PC-3 (cell line): ENCODE measurements around the gene KCP. TPM values are rescaled to one million over a fixed set of nuclear protein-coding genes. Genes with fewer than 3 reads are reported as not detected.

Source experiments
- ATAC-seq: fragments of 200-7000 bp; cut with Tn5 transposase; 2 replicates; pipeline ENCODE4 v1.9.1; 2020; ENCODE audit warnings: mild to moderate bottlenecking, moderate library complexity
- BruUV-seq: library from RNA; stranded (reverse); fragments of 400-500 nt; replicated peaks from 2 replicates; lab custom pipeline; 2021; lab: Mats Ljungman, UMichigan
- CTCF ChIA-PET: fragments of 300-600 bp; sonication (Branson Sonifier 250); formaldehyde crosslinking; loops from one replicate; lab custom pipeline; 2022; ENCODE audit warnings: antibody characterized with exemption; lab: Charles Lee
- POLR2A ChIA-PET: fragments of 300-600 bp; sonication (Branson Sonifier 250); formaldehyde crosslinking; loops from one replicate; lab custom pipeline; 2022; ENCODE audit warnings: antibody characterized with exemption; ENCODE audit not compliant: unreplicated experiment; lab: Charles Lee
- DNase-seq: peaks from one replicate; pipeline ENCODE4 v3.0.0-alpha.2; 2015
- H2AFZ ChIP-seq: fragments of 300-600 bp; sonication (generic); 2 replicates; pipeline ENCODE4 v1.6.0; 2016; ENCODE audit warnings: antibody characterized with exemption, low read length
- H3F3A ChIP-seq: fragments of 300-600 bp; sonication (generic); one replicate; pipeline ENCODE4 v1.6.0; 2017; ENCODE audit warnings: antibody characterized with exemption, low read length, control low read depth, mild to moderate bottlenecking; ENCODE audit not compliant: unreplicated experiment
- H3K27ac ChIP-seq: fragments of 300-600 bp; sonication (generic); 2 replicates; pipeline ENCODE4 v1.5.1; 2016; ENCODE audit warnings: mild to moderate bottlenecking, low read length
- H3K27me3 ChIP-seq: fragments of 300-600 bp; sonication (generic); 2 replicates; pipeline ENCODE4 v1.6.1; 2016; ENCODE audit warnings: low read length, mixed read lengths
- H3K36me3 ChIP-seq: fragments of 300-600 bp; sonication (generic); 2 replicates; pipeline ENCODE4 v1.6.1; 2016; ENCODE audit warnings: low read depth, mixed run types, low read length, mixed read lengths
- H3K4me1 ChIP-seq: fragments of 300-600 bp; sonication (generic); 2 replicates; pipeline ENCODE4 v1.5.1; 2016; ENCODE audit warnings: low read length; ENCODE audit not compliant: insufficient read depth
- H3K4me2 ChIP-seq: fragments of 300-600 bp; sonication (generic); 2 replicates; pipeline ENCODE4 v1.6.0; 2016; ENCODE audit warnings: low read length
- H3K4me3 ChIP-seq: fragments of 300-600 bp; sonication (generic); 2 replicates; pipeline ENCODE4 v1.5.1; 2016; ENCODE audit warnings: mild to moderate bottlenecking, low read length, mixed read lengths
- H3K79me2 ChIP-seq: fragments of 300-600 bp; sonication (generic); 2 replicates; pipeline ENCODE4 v1.6.1; 2017; ENCODE audit warnings: low read length, mixed read lengths
- H3K9ac ChIP-seq: fragments of 300-600 bp; sonication (generic); 2 replicates; pipeline ENCODE4 v1.6.0; 2016; ENCODE audit warnings: mild to moderate bottlenecking, low read length
- H3K9me2 ChIP-seq: fragments of 300-600 bp; sonication (generic); replicated peaks from 2 replicates; pipeline ENCODE4 v1.6.1; 2016; ENCODE audit warnings: mixed run types, low read length, mixed read lengths
- H3K9me3 ChIP-seq: fragments of 300-600 bp; sonication (generic); 2 replicates; pipeline ENCODE4 v1.6.1; 2016; ENCODE audit warnings: low read length, mixed read lengths
- H4K20me1 ChIP-seq: fragments of 300-600 bp; sonication (generic); 2 replicates; pipeline ENCODE4 v1.6.1; 2016; ENCODE audit warnings: low read length, mixed read lengths
- CTCF ChIP-seq: fragments of 300-600 bp; sonication (generic); conservative IDR thresholded peaks from 2 replicates; pipeline ENCODE4 v1.5.1; 2017; ENCODE audit warnings: antibody characterized with exemption, low read depth, mild to moderate bottlenecking, low read length
- EZH2 ChIP-seq: fragments of 300-600 bp; sonication (generic); IDR thresholded peaks from one replicate; pipeline ENCODE4 v1.6.1; 2017; ENCODE audit warnings: antibody characterized with exemption, mild to moderate bottlenecking, low read length; ENCODE audit not compliant: unreplicated experiment
- EZH2phosphoT487 ChIP-seq: fragments of 300-600 bp; sonication (generic); IDR thresholded peaks from 2 replicates; pipeline ENCODE4 v1.6.1; 2018; ENCODE audit warnings: mild to moderate bottlenecking, antibody characterized with exemption, low read length, borderline replicate concordance
- intact Hi-C: fragments of 100-400 bp; cut with micrococcal nuclease; formaldehyde crosslinking; loops from 2 replicates; pipeline ENCODE4 v1.9.0; 2023
- total RNA-seq: library from RNA; depleted of rRNA; stranded (reverse); fragments of >200 nt; gene quantifications from 2 replicates; pipeline ENCODE4 v1.2.3, GENCODE V29; 2014

The KCP gene
- total RNA-seq, 1 experiment from 2014 or later: 3.2 TPM

- Histone ChIP-seq H3K27me3 (no peaks in the 10 kb centered on the region), H3F3A (no peaks in the 10 kb centered on the region), H3K4me2 (no peak overlapping the region), H3K27ac (no peak overlapping the region), H2AFZ (no peak overlapping the region), H3K4me3 (no peak overlapping the region), H3K4me1 (peaks cover 29% of the 10 kb centered on the region), H4K20me1 (no peaks in the 10 kb centered on the region; the same call in 1 of the 2 replicates), H3K36me3 (peaks cover 14% of the 10 kb centered on the region), H3K9ac (no peak overlapping the region), H3K79me2 (peaks cover 44% of the 10 kb centered on the region), H3K9me2 (no peaks in the 10 kb centered on the region), H3K9me3 (no peaks in the 10 kb centered on the region)
- DNase-seq (no peak), ATAC-seq (no peak)
- TF ChIP-seq CTCF (no peak), EZH2phosphoT487 (no peak), EZH2 (no peak)
- ChIA-PET POLR2A (no interaction called here), CTCF (no interaction called here)
- no TSS peak for BruUV-seq
- intact Hi-C loops: no loop called here
These were observed 75.2 kb downstream of the KCP start for GRCh38 chr7:128835231-128835751.

GRCh38 chr7:128833946-128834325 is 76.6 kb downstream of the KCP start:
- DNase-seq: peak; percentile 21
- Histone ChIP-seq H3K4me2 (peak overlapping the region; percentile 95), H2AFZ (no peak overlapping the region), H3K4me1 (peaks cover 38% of the 10 kb centered on the region), H3K79me2 (peaks cover 45% of the 10 kb centered on the region), H3K36me3 (peaks cover 10% of the 10 kb centered on the region), H3K4me3 (peak overlapping the region; percentile 84), H3F3A (no peaks in the 10 kb centered on the region), H3K9me2 (no peaks in the 10 kb centered on the region), H3K9ac (no peak overlapping the region), H3K27ac (peak overlapping the region; percentile 64), H4K20me1 (no peaks in the 10 kb centered on the region; the same call in 1 of the 2 replicates), H3K27me3 (no peaks in the 10 kb centered on the region), H3K9me3 (no peaks in the 10 kb centered on the region)
- no peak for ATAC-seq
- POLR2A ChIA-PET: interaction anchor here (0.6 kb wide), 1 partner anchor 49 kb away, joined by 3 read pairs; no protein-coding TSS in a partner anchor
- TF ChIP-seq EZH2phosphoT487: no peak
- TF ChIP-seq CTCF: no peak
- TF ChIP-seq EZH2: no peak
- intact Hi-C loops: no loop called here
- no TSS peak for BruUV-seq
- CTCF ChIA-PET: interaction anchor here (1.4 kb wide), 1 partner anchor 50 kb away, joined by 3 read pairs; no protein-coding TSS in a partner anchor
